Hepatic stellate cell (primary cell): ENCODE measurements around the gene EFNA1.

Experiments
- DNase-seq: peaks from one replicate; pipeline ENCODE4 v3.0.0; 2011; ENCODE audit warnings: low spot score

The EFNA1 gene

DNA sequence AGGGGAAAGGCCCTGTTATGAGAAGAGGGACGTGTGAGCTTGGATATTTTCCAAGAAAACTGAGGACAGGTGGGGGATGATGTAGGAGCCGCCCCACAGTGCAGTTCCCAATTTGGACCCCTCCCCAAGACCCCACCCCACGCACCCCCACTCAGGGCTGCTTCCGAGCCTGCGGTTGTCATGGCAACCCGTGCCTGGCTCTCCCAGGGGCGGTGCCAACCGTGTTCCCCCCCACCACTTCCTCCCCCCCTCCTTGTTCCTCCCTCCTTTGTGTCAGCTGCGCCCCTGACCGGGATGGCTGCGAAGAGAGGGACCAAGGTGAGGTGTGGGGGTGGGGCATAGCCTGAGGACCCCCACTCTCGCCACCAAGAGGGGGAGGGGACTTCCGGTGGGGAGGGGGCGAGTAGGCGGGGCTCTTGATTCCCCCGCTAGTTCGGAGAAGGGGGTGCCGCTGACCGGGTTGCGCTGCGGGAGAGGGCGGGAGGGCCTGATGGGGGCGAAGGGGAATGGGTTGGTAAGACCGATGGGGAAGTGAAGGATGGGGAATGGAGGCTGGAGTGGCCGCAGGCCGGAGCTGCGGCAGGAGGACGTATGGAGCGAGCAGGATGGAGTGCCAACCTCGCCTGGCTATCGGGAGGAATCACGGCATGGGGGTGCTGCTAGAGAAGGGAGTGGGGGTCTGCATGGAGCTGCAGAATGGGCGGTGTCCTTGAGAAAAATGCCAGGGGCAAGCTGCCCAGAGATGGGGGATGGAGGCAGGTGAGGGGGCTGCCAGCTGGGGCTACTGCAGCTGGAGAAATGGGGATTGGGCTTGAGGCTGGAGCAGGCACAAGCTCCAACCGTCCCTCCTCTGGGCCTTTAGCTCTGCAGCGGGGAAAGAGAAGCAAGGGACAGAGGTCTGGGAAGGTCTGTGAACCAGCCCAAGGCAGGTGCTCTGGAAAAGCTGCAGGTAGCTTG is 46.9 kb downstream of the EFNA1 start:
- DNase-seq: no peak

DNA sequence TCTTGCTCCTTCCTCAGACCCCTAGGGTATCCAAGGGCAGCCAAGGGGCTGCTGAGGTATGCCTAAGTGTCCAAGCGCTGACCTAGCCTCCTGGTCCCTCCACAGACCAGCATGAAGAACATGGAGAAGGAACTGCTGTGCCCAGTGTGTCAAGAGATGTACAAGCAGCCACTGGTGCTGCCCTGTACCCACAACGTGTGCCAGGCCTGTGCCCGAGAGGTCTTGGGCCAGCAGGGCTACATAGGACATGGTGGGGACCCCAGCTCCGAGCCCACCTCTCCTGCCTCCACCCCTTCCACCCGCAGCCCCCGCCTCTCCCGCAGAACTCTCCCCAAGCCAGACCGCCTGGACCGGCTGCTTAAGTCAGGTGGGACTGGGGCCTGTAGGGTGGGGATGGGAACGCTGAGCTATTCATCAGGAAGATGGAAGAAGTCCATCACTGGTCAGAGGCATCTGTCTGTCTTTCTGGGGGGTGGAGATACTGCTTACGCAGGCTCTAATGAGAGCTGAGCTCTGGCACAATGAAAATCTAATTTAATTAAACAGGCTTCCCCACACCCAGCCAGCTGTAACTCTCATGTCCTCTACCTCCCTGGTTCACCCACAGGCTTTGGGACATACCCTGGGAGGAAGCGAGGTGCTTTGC is 47.7 kb downstream of the EFNA1 start:
- no peak for DNase-seq

DNA sequence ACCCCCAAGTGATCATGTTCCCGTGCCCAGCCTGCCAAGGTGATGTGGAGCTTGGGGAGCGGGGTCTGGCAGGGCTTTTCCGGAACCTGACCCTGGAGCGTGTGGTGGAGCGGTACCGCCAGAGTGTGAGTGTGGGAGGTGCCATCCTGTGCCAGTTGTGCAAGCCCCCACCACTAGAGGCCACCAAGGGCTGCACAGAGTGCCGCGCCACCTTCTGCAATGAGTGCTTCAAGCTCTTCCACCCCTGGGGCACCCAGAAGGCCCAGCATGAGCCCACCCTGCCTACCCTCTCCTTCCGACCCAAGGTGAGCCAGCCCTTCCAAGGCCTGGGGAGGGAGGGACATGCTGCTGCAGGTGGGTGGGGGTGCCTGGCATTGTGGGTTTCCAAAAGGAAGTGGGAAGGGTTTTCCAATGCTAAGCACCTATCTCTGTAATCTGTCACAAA is 48.3 kb downstream of the EFNA1 start:
- no peak for DNase-seq

DNA sequence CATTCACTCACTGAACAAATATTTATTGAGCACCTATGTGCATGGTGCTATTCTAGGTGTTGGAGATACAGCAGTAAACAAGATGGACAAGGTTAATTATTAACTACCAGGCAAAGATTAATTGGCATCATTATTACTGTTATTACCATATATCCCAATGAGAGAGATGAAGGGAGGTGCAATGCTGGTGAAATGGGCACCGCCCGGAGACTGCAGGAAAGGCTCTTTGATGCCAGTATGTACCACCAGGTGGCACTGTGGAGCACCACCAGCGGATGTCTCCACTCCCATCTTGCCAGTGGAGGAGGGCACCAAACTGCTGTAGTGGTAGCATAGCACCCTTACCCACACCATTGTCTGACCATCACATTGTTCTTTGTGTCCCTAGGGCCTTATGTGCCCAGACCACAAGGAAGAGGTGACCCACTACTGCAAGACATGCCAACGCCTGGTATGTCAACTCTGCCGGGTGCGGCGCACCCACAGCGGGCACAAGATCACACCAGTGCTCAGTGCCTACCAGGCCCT is 48.9 kb downstream of the EFNA1 start:
- DNase-seq: peak; percentile 97

DNA sequence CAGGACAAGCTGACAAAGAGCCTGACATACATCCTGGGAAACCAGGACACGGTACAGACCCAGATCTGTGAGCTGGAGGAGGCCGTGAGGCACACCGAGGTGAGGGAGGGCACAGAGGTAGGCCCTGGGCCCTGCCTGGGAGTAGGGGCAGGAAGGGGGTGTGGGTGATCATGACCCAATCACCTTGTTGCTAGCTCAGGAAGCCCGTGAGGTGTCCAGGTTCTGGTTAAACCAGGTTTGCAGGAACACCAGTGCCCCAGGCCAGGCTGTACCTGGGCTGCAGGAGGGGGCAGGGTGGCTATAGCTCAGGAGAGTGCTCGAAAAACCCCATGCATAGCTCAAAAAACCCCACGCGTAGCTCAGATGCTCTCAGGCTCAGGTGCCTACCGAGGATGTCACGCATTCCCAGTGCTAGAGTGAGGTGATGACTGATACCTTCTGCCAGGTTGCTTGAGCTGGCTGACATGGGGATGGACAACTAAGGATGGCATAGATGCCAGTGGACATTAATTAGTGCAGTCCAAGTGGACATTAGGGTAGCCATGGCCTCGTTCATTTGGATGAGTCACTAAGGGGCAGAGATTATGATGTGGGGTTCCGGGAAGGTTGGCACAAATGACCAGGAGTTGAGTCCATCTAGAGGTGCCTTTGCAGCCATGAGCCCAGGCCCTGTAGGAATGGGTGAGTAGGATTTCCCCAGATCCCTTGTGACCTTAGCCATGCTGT is 49.7 kb downstream of the EFNA1 start:
- no peak for DNase-seq

DNA sequence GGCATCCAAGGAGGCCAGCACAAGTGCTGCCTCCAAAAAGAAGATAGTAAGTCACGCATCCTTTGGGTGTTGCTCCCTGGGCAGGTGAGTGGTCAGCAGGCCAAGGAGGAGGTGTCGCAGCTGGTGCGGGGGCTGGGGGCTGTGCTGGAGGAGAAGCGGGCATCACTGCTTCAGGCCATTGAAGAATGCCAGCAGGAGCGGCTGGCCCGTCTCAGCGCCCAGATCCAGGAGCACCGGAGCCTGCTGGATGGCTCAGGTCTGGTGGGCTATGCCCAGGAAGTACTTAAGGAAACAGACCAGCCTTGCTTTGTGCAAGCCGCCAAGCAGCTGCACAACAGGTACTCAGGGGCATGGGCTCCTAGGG is 50.2 kb downstream of the EFNA1 start:
- no peak for DNase-seq

DNA sequence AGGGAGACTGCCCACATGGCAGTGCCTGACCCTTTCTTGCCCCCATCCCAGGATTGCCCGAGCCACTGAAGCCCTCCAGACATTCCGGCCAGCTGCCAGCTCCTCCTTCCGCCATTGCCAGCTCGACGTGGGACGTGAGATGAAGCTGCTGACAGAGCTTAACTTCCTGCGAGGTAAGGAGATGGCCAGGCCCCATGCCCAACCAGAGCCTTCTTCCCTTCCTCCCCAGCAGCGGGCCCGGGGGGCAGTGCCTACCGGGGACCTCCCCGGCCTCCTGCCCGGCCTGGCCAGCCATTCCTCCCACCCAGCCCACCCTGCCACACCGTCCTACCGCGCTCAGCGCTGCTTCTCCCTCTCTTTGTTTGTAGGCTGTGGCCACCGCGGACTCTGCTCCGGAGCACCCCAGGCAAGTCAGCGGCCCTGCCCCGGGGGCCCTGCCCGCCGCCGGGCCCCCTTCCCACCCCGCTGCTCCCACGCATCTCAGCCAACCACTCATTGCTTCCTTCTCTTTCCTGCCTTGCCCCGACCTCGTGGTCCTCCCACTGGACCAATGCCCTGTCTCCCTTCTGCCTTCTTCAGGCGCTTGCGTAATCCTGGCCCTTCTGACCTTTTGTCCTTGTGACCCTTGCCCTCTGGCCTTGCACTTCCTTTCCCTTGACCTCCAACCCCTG is 50.9 kb downstream of the EFNA1 start:
- no peak for DNase-seq

DNA sequence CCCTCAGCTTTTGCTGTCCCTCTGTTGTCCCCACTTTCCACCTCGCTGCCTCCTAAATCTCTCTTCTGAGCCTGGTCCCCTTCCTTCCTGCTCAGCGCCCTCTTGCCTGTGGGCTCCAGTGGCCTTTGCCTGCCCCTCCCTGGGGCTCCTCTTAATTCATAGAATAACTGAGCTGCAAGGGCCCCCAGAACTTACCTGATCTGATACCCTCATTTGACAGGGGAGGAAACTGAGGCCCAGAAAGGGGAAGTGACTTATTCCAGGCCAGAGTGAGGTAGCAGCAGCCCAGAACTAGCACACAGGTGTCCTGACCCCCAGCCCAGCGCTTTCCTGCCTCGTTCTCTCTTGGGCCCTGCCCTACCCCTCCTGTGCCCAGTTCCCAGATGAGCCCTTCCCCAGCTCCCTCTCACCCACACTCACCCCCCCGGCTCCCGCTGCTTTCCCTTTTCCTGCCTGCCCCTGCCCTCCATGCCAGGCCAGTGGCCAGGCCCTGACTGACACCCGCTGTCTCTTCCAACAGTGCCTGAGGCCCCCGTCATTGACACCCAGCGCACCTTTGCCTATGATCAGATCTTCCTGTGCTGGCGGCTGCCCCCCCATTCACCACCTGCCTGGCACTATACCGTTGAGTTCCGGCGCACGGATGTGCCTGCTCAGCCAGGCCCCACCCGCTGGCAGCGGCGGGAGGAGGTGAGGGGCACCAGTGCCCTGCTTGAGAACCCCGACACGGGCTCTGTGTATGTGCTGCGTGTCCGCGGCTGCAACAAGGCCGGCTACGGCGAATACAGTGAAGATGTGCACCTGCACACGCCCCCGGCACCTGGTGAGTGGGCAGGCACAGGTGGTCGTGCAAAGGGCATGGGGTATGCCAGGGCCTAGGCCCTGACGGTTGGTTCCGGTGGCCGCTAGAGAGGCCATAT is 51.7 kb downstream of the EFNA1 start:
- DNase-seq: no peak

DNA sequence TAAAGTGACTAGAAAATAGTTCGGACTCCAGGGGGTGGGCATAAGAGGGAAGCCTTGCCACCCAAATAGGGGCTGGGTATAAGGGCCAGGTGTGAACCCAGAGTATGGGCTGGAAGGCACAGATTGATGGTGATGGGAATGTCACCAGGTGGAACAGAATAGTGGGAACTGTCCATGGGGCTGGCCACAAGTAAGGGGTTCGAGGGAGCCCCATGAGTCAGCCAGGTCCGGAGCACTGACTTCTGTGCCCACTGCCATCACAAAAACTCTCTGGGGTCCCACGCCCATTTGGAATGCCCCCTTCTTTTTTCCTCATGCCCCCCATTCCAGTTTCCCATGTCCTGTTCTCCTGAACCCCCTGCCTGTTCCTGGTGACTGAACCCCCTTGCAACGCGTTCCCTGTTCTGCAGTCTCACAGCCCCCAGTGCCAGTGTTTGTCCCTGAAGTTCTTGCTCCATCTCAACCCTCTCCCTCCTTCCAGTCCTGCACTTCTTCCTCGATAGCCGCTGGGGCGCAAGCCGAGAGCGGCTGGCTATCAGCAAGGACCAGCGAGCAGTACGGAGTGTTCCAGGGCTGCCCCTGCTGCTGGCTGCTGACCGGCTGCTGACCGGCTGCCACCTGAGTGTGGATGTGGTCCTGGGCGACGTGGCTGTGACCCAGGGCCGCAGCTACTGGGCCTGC is 53.8 kb downstream of the EFNA1 start:
- DNase-seq: no peak

DNA sequence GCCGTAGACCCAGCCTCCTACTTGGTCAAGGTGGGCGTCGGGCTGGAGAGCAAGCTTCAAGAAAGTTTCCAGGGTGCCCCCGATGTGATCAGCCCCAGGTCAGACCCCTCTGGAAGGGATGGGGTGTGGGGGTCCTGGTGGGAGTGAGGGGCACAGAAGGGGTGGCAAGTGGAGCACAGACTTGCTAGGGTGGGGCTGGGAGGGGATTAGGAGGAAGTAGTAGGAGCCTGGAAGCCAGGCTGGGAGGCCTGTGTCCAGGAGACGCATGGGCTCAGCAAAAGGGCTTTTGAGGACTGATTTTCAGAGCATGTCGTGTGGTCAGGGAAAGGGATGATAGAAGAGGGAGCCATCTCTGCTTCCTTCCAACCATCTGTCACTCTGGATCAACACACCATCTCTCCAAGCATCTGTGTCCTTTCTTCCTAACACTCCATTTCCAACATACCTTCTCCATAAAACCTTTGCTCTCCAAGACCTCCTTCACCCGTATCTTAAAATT is 54.4 kb downstream of the EFNA1 start:
- no peak for DNase-seq

DNA sequence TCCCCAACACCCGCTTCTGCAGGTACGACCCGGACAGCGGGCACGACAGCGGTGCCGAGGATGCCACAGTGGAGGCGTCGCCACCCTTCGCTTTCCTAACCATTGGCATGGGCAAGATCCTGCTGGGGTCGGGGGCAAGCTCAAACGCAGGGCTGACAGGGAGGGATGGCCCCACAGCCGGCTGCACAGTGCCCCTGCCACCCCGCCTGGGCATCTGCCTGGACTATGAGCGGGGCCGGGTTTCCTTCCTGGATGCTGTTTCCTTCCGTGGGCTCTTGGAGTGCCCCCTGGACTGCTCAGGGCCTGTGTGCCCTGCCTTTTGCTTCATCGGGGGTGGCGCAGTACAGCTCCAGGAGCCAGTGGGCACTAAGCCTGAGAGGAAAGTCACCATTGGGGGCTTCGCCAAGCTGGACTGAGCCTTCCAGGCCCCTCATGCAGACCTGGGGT is 56.1 kb downstream of the EFNA1 start:
- no peak for DNase-seq

DNA sequence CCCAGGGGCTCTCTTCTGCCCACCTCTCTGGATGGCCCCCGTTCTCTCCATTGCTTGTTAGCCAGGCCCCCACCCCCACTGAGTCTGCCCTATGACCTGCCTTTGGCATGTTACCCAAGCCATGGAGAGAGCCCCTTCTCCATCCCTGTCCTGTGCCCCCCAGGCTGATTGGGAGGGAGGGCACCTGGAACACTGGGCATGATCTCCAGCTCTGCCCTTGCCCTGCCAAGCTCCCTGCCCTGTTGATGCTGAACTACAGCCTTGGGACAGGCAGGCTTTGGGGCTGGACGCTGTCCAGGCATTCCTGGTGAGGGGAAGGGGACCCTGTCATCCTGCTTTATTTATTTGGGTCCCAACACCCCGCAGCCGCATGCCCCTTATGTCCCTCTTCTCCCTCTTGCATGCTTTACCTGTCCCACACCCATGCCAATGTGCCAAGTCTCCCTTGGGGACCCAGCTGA is 56.7 kb downstream of the EFNA1 start:
- DNase-seq: no peak
